NCI-H1105 treated with DMSO at 0.1 percent for 48 hours (cell line): ENCODE results near the gene CAPS.

Experiments
- DNase-seq: peaks from one replicate; lab custom pipeline; 2025; lab: John Stamatoyannopoulos, UW

The CAPS gene

GRCh38 chr19:5910638-5910907, 3.5 kb upstream of the CAPS start:
- no peak for DNase-seq

GRCh38 chr19:5911366-5911765, 2.7 kb upstream of the CAPS start:
- no peak for DNase-seq

- no peak for DNase-seq
Measured at GRCh38 chr19:5914358-5914774, 312 bp downstream of the CAPS start.

- no peak for DNase-seq
Measured at GRCh38 chr19:5914946-5915781, 1.1 kb downstream of the CAPS start.

- DNase-seq, result no peak
Measured at GRCh38 chr19:5915782-5916165, 1.7 kb downstream of the CAPS start.

- DNase-seq, result no peak
Measured at GRCh38 chr19:5916181-5916708, 2.2 kb downstream of the CAPS start.

- DNase-seq, result no peak
Measured at GRCh38 chr19:5917431-5918107, 3.5 kb downstream of the CAPS start.

GRCh38 chr19:5918463-5919079, 4.5 kb downstream of the CAPS start:
- DNase-seq, result no peak

GRCh38 chr19:5921516-5922160, 7.6 kb downstream of the CAPS start:
- no peak for DNase-seq

- DNase-seq, result no peak
Measured at GRCh38 chr19:5922161-5922545, 8.1 kb downstream of the CAPS start.

- DNase-seq, result no peak
Measured at GRCh38 chr19:5923356-5923755, 9.3 kb downstream of the CAPS start.

- DNase-seq, result no peak
Measured at GRCh38 chr19:5925830-5926427, 11.9 kb downstream of the CAPS start.

- no peak for DNase-seq
Measured at GRCh38 chr19:5926641-5927440, 12.8 kb downstream of the CAPS start.

- no peak for DNase-seq
Measured at GRCh38 chr19:5927441-5927821, 13.4 kb downstream of the CAPS start.

GRCh38 chr19:5929179-5929578, 15.1 kb downstream of the CAPS start:
- no peak for DNase-seq

- no peak for DNase-seq
Measured at GRCh38 chr19:5929625-5930024, 15.6 kb downstream of the CAPS start.

- no peak for DNase-seq
Measured at GRCh38 chr19:5931251-5931650, 17.2 kb downstream of the CAPS start.

- DNase-seq, result no peak
Measured at GRCh38 chr19:5932146-5932545, 18.1 kb downstream of the CAPS start.

GRCh38 chr19:5932609-5933262, 18.7 kb downstream of the CAPS start:
- no peak for DNase-seq

- no peak for DNase-seq
Measured at GRCh38 chr19:5933391-5934068, 19.5 kb downstream of the CAPS start.
